Measurements from ENCODE around the gene ZKSCAN8.
"Not testable (repeated sequence)": the region's sequence is repeated elsewhere in the genome, so short reads cannot be mapped to it uniquely, and the experiment has no call there.

The ZKSCAN8 gene

DNA sequence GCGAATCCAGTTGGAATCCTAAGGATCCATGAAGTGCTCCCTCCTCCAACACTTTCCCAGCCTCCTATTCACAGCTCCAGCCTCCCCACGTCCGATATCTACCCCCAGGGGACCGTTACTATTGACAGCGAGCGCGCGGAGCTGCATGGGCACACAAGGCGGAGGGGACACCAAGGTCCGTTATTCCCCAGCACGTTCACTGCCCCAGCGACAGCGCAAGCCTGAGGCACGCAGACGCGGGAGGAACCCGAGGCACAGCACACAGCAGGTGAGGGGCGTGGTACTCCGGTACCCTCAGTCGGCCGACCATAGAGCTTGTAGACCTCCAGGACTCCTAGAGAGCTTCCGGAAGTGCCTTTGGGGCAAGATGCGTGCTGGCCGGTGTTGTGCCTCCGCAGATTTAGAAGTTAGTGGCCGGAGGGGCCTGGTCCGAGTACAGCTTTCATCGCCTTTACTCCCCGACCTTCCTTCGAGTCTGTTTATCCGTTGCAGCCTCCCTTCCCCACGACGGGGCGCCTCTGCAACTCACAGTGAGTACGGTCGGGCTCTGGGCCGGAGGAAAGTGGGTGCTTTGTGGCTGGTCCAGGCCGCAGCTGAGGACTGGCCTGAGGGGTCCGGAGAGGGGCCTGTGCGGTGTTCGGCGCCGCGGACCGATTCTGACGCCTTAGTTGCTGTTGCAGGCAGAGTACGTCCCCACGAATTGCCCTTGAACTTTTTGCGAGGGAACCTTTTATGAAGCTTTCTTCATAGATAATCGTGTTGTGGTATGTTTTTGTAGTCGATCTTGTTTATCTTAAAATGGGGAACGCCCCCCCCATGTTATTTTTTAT, at the start of gene ZKSCAN8:
ZKSCAN8 (plus strand) TSS at position 384 of the 830 bp plus-strand sequence. CDS start 6,525 bp downstream, outside the sequence.
- peak; percentile 48 to 50 for DNase-seq (ENCODE audit: low read depth in 1 of 2, low spot score in 1 of 2)

DNA sequence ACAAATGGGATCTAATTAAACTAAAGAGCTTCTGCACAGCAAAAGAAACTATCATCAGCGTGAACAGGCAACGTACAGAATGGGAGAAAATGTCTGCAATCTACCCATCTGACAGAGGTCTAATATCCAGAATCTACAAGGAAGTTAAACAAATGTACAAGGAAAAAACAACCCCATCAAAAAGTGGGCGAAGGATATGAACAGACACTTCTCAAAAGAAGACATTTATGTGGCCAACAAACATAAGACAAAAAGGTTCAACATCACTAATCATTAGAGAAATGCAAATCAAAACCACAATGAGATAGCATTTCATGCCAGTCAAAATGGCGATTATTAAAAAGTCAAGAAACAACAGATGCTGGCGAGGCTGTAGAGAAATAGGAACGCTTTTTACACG, 39.5 kb upstream of the ZKSCAN8 start:
- DNase-seq (ENCODE audit: low read depth in 1 of 2, low spot score in 1 of 2), result not testable (repeated sequence)

DNA sequence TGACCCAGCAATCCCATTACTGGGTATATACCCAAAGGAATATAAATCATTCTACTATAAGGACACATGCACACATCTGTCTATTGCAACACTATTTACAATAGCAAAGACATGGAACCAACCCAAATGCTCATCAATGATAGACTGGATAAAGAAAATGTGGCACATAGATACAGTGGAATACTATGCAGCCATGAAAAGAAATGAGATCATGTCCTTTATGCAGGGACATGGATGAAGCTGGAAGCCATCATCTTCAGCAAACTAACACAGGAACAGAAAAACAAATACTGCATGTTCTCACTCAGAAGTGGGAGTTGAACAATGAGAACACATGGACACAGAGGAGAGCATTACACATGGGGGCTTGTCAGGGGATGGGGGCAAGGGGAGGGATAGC, 39.0 kb upstream of the ZKSCAN8 start:
- DNase-seq (ENCODE audit: low read depth in 1 of 2, low spot score in 1 of 2), result not testable (repeated sequence)

DNA sequence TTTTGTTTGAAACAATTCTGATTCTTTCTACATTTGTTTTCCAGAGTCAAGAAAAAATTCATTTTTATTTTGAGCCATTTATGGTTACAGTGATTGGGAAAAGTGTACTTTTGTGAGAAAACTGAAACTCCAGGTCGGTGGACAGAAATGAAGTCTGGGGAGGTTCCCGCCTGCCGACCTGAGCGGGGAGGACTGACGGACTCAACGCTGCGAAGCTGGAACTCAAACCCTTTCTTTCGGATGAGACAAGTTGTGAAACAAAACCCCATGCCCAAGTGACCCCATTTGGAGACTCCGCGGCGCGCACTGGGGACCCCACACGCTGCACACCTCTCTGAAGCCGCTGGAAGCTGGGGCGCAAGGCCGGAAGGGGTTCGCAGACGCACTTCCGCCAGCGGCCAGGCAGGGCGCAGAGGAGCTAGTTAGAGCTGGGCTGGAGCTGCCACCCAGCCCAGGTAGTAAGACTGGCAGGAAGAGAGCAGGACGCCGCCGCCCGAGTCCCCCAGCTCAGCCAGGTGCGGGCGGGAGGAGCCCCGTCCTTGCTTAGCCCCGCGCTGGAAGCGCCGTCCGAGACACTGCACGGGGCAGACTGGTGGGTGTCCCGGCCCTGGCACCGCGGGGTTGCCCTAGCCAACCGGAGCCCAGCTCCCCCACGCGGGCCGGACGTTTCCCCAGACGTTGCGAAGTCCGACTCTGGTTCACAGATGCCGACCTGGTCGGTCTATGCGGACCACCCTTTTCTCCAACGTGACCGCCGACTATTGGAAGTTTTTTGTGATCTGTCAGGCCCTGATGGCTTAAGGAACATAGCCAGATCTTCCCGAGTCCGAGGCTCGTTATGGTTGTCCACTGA, 37.1 kb upstream of the ZKSCAN8 start:
- DNase-seq (ENCODE audit: low read depth in 1 of 2, low spot score in 1 of 2), result peak; percentile 63 to 73

DNA sequence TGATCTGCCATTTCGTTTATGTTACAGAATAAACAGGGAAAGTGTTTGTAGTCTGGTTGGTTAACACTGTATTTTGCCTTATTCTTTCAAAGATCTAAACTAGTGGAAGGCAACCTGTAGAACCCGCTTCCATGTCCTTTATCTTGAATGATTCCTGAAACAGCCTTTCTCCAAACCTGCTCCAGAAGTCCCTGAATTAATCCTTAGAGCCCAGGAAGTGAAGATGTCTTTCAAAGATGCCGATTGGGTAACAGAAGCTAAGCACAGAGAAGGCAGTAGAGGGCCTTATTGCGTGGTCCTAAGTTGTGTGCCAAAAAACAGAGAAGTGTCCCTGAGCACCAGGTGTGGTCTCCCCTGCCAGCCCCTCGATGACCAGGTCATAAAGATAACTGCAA, 36.4 kb upstream of the ZKSCAN8 start:
- DNase-seq (ENCODE audit: low read depth in 1 of 2, low spot score in 1 of 2), result no peak

DNA sequence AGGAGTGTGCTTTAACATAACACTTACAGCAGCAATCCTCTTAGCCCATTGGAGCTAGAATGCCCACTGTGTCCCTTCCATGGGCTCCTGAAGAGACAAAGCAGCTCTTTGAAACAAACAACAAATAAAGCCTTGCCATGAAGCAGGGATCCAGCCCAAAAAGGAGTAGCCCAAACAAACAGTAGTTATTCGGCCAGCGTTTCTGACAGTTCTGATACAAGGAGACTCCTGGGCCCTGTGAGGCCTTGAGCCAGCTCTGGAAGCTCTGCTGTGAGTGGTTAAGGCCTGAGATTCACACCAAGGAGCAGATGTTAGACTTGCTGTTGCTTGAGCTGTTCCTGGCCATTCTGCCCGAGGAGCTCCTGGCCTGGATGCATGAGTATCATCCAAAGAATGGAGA, 34.2 kb upstream of the ZKSCAN8 start:
- no peak for DNase-seq (ENCODE audit: low read depth in 1 of 2, low spot score in 1 of 2)

DNA sequence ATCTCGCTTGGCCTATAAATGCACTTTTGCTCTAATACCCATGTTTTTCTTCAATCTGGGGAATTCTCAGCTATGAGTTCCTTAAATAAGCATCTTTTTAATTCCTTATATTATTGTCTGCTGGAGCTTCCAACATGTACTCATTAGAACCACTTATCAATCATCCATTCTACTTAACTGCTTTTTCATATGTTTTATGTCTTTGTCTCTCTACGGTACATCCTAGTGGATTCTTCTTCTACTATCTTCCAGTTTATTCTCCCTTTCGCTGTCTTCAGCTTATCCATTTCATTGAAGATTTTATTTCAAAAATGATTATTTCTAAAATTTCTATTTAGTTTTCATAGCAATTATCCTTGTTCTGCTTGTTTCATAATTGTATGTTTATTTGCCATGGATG, 29.7 kb upstream of the ZKSCAN8 start:
- no peak for DNase-seq (ENCODE audit: low read depth in 1 of 2, low spot score in 1 of 2)

DNA sequence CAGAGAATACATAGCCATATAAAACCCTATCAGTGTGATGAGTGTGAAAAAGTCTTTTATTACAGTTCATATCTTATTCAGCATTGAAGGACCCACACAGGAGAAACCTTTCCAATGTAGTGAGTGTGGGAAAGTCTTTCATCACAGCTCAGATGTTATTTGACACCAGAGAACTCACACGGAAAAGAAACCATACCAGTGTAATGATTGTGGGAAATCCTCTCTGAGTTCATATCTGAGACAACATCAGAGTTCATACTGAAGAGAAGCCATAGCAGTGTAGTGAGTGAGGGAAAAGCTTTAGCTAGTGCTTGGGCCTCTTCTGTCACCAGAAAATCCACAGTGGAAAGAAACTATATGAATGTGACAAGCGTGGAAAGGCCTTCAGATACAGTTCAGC, 25.9 kb upstream of the ZKSCAN8 start:
- DNase-seq (ENCODE audit: low read depth in 1 of 2, low spot score in 1 of 2), result no peak

DNA sequence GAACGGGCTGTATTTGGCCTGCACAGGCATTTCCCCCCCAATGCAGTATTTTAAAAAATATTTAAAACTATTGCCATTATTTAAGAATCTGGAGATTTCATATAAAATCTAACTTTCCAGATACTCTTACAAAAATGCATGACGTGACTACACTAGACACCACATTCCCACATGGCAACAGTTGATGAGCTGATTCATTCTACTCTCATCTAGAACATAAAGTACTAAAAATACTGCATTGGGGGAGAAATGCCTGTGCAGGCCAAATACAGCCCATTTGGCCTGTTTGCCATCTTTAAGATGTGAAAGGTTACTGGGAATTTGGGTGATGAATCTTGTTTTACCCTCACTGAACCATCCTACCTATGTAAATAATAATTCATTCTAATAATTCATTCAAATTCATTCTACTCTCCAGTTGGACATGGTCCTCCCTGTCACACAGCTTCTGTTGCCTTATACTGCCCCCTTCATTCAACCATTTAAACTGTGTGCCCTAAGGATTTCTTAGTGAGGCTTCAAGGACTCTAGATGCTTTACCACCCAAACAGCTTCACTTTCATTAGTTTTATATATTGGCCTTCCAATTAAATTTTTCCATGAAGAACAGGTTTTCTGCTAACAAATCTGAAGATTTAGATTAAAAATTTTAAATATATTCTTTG, 24.2 kb upstream of the ZKSCAN8 start:
- DNase-seq (ENCODE audit: low read depth in 1 of 2, low spot score in 1 of 2), result no peak

DNA sequence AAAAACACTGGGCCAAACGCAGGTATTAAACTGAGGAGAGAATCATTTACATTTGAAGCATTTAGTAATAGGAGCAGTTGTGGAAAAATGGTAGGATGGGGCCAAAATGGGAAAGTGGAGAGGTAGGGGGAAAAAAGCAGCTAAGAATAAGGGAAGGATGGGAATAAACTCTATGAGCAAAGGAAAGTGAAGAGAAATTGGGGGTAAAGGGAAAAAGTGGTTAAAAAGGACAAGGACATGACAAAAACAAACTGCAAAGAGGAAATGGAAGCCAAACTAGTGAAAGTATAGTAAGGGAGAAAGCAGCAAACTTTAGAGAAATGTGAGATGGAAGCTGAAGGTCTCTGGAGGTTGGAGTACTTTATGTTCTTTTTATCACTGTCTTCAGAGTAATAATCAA, 23.5 kb upstream of the ZKSCAN8 start:
- DNase-seq (ENCODE audit: low read depth in 1 of 2, low spot score in 1 of 2), result no peak

DNA sequence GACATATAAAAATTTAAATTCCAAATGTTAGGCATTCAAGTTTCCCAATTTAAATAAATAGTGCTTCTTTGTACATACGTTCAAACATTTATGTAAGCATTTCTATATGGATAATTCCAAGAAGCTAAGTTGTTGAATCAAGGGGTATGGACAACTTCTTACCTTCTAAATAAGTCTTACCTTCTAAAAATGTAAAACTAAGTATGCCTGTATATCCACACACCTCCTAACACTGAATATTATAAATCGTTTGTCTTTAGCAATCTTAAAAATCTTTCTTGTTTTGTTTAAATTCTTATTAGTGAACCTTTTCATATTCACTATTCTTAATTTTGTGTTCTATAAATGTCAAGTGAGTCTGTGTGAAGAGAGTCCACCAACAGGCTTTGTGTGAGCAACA, 19.8 kb upstream of the ZKSCAN8 start:
- no peak for DNase-seq (ENCODE audit: low read depth in 1 of 2, low spot score in 1 of 2)

DNA sequence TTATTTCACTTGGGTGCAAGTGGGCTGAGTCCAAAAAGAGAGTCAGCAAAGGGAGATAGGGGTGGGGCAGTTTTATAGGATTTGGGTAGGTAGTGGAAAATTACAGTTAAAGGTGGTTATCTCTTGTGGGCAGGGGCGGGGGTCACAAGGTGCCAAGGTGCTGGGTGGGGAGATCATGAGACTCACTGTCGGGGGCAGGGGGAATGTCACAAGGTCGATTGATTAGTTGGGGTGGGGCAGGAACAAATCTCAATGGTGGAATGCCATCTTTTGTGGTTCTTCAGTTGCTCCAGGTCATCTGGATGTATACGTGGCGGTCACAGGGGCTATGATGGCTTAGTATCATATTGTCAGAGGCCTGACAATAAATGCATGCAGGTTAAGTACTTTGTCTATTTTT, 19.4 kb upstream of the ZKSCAN8 start:
- DNase-seq (ENCODE audit: low read depth in 1 of 2, low spot score in 1 of 2), result not testable (repeated sequence)

DNA sequence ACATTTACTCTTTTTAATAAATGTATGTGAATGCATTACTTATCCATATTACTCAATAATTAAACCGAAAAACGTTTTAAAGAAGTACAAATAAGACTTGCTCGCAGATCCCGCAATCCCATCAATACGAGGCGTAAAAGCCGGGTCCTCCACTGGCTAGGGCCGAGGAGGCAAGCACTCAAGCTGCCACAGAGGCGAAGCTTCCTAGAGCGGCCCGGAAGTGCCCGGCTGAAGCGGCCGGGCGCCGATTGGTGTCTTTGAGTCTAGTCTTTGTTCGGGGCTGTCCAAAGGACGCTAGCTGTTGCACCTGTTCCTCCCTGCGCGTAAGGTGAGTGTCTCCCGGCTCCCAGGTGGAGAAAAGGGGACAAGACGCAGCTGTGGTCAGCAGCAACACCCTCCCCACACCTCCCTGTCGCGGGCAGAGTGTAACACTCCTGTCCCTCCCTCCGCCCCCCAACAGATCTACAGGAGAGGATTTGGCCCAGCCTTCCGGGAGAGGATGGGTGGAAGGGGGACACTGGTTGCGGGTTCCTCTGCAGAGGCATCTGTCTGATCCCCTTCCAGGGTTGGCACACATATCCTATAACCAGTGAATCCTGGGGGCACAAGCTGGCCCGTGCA, 17.2 kb upstream of the ZKSCAN8 start, which contains the start of gene ZSCAN16:
ZSCAN16 (plus strand) TSS at position 260 of the 621 bp plus-strand sequence. CDS start 835 bp downstream, outside the sequence.
- peak; percentile 50 to 67 for DNase-seq (ENCODE audit: low read depth in 1 of 2, low spot score in 1 of 2)

DNA sequence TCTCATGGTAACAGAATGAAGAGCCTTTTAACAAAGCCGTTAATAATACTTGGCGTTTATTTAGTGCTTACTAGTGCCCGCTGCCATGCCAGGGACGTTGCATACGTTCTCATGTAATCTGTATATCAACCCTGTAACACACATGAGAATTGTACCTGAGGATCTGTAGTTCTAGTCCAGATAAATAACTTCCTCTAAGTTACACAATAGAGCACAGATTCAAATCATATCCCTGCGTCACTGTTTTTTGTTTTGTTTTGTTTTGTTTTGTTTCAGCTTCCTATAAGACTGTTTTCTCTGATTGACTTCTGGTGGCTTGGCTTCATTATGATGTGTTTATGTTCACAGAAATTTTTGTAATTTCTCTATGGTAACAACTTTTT, 16.7 kb upstream of the ZKSCAN8 start:
- DNase-seq (ENCODE audit: low read depth in 1 of 2, low spot score in 1 of 2), result no peak

DNA sequence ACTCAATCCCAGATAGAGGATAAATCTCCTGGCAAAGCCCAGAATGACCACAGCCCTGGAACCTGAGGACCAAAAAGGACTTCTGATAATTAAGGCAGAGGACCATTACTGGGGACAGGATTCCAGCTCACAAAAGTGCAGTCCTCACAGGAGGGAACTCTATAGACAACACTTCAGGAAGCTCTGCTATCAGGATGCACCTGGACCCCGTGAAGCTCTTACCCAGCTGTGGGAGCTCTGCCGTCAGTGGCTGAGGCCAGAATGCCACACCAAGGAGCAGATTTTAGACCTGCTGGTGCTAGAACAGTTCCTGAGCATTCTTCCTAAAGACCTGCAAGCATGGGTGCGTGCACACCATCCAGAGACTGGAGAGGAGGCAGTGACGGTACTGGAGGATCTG, 16.3 kb upstream of the ZKSCAN8 start:
- DNase-seq (ENCODE audit: low read depth in 1 of 2, low spot score in 1 of 2), result no peak

DNA sequence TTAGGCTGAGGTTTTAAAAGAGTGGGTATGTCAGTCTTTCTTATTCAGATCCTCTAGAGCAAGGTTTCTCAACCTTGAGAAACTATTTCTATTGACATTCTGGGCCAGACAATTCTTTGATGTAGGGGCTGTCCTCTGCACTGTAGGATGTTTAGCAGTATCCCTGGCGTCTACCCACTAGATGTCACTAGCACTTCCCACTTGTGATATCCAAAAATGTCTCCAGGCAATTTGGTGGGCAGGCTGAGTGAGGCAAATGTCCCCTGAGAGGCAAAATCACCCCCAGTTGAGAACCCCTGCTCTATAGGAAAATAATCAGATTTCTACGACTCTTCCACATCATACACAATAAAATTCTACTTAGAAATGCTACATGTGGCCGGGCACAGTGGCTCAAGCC, 7.7 kb upstream of the ZKSCAN8 start:
- DNase-seq (ENCODE audit: low read depth in 1 of 2, low spot score in 1 of 2), result no peak

DNA sequence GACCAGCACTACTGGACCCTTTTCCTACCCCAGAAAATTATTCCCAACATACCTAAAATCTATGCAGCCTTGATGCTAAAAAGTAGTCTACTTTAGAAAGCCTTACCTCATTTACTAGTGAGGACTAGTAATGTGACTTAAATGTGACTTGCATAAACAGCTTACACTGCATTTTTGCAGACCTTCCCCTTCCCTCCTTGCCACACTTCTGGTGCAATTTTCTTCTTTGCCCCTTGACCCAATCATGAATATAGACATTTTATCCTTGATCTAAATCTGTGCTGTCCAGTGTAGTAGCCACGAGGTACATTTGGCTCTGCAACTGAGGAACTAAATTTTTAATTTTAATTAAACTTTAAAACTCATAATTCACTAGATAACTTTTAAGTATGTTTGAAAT, 7.0 kb upstream of the ZKSCAN8 start:
- DNase-seq (ENCODE audit: low read depth in 1 of 2, low spot score in 1 of 2), result no peak

DNA sequence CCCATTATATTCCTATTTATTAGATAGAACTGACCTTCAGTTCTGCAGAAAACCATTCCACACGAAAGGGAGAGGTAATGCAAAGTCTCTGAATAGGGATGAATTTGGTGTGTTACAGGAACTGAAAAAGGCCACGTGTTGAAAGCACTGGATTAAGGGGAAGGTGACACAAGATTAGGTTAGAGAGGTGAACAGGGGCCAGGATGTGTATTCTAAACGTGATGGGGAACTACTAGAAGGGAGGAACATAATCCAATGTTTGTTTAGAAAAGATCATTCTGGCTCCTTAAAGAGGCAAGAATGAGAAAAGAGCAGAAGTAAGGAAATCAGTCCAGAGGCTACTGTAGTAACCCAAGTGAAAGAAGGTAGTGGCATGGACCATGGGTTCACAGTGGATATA, 6.3 kb upstream of the ZKSCAN8 start:
- no peak for DNase-seq (ENCODE audit: low read depth in 1 of 2, low spot score in 1 of 2)

DNA sequence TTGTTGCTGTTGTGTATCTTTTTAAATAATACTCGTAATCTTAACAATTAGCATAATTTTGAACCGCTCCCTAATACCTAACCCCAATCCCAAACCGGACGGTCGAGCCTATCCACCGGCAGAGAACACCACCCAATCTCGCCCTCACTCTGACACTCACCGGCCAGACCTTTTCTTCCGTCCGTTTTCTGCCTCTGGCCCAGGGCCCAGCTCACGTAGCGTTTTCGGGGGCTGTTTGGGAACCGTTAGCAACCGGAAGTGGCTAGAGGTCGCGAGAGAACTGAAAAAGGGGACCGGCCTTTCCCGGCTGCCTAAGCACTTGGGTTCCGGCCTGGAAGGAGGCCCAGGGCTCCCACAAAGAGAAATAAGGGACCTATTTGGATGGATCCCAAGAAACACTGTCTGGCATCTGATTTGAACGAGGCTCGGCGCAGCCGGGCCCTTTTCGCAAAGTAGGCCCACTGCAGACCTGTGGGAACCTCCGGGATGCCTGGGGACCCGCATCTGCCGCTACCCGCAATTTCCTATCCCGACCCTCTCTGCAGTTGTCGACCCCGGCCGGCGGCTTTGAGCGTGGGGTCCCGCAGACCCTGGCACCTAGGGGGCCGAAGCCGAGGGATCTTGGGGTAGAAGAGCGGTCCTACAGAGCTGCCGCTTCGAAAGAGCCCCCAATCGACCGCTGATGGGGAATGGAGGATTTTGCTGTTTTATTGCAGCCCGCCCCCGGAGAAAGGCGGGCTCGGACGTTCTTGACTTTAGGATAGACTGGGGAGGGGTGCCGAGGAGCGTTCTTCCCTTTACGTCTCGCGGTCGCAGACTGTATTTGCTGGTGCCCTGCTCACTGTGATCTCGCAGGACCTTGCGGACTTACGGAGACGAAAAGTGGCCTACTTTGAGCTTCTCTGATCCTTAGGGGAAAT, 4.8 kb upstream of the ZKSCAN8 start:
- DNase-seq (ENCODE audit: low read depth in 1 of 2, low spot score in 1 of 2), result peak; percentile 47 to 58

DNA sequence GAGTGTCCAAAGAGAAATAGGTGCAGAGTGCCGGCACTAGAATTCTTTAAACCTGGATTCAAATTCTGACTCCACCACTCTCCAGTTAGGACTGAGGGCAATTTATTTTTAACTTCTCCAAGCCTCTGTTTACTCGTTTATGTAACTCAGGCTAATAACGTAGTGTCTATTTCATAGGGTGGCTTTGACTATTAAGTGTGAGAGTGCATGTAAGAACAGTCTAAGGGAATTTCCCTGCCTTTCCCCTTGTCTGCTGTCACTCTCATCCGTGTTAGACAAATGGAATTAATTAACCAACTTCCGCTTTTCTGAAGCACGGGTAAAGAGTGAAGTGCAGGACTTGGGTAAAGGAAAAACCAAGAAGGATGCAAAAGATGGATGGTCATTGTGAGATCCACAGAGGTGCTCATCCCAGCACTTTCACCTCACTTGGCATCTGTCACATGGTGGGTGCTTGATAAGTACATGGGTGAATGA, 4.1 kb upstream of the ZKSCAN8 start:
- DNase-seq (ENCODE audit: low read depth in 1 of 2, low spot score in 1 of 2), result no peak
